Measurements from ENCODE around the gene VWA8.

The VWA8 gene

GRCh38 chr13:41550276-41550675 lies 410.6 kb downstream of the VWA8 start:
- TF ChIP-seq ZFX (IDR thresholded peaks at IDR 0.05): no peak
- TF ChIP-seq CTCF (conservative IDR thresholded peaks at IDR 0.05): no peak
- no peak overlapping the region for H3K27ac ChIP-seq

GRCh38 chr13:41549491-41549890 lies 411.4 kb downstream of the VWA8 start:
- H3K27ac ChIP-seq: no peak overlapping the region
- no peak for TF ChIP-seq ZFX (IDR thresholded peaks at IDR 0.05)
- no peak for TF ChIP-seq CTCF (conservative IDR thresholded peaks at IDR 0.05)

DNA sequence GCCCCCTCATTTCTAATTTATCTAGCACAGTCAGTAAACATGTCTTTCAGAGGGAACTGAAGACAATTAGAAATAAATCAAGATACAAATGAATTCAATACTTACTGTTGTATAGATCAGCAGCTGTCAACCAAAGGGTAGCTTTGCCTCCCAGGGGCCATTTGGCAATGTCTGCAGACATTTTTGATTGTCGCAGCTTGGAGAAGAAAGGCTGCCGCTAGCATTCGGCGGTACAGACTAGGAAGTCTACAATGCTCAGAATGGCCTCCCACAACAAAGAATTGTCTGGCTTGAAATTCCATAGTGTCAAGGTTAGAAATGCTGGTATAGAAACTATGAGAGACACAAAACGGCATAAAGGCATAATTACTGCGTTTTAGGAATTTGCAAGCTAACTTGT lies 412.0 kb downstream of the VWA8 start:
- TF ChIP-seq CTCF (conservative IDR thresholded peaks at IDR 0.05) (no peak), ZFX (IDR thresholded peaks at IDR 0.05) (no peak)
- H3K27ac ChIP-seq: no peak overlapping the region

DNA sequence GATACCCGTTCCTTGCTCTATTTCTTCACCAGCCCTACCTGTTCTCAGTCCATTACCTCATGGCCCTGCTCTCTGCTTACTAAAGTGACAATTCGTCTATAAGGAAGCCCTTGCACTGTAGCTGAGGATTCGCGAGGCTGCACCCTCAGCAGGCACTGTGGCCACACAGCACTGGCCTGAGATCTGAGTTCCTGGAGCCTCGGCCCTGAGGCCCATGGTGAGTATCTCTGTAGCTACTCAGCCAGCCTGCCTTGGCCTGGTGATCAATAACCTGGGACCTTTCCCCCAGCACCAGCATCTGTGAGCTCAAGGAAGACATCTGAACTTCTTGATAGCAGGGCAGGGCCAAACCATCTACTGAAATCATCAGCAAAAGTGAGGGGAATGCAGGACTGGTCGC lies 412.9 kb downstream of the VWA8 start:
- no peak overlapping the region for H3K27ac ChIP-seq
- TF ChIP-seq ZFX (IDR thresholded peaks at IDR 0.05): no peak
- TF ChIP-seq CTCF (conservative IDR thresholded peaks at IDR 0.05): no peak

DNA sequence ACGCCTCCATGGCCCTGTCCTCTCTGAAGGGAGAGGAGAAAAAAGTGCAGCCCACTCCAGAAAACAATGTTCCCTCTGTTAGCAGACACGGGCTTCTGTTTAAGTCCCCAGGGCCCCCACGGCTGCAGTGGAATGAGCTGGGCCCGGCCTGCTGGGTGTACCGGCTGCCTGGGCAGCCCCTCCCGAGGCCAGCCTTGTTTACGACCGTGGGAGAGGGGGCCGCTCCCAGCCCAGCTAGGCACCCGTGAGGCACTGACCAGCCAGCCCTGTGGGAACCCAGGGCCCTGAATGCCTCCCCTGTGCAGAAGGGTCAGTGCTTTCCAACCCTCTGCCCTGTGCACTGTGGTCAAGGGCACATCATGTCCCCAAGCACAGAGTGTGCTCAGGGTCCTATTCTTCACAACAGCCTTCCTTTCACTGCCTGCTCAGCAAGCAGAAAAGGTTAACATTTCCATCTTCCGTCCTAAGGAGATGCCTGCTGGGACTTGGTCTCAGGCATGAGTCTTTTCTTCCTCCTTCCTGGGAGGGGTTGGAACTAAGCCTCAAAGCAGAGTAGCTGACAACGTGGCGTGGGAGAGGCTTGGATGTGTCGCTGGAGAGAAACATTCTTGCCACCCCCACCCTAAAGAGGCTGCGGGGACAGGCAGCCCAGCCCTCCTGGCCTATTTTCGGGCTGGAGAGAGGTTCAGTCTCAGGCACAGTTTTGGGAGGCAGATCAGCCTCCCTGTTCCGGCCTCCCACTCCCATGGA lies 413.5 kb downstream of the VWA8 start:
- H3K27ac ChIP-seq: no peak overlapping the region
- TF ChIP-seq CTCF (conservative IDR thresholded peaks at IDR 0.05) (no peak), ZFX (IDR thresholded peaks at IDR 0.05) (no peak)

GRCh38 chr13:41546372-41547190 lies 414.3 kb downstream of the VWA8 start:
- no peak for TF ChIP-seq CTCF (conservative IDR thresholded peaks at IDR 0.05)
- TF ChIP-seq ZFX (IDR thresholded peaks at IDR 0.05): no peak
- H3K27ac ChIP-seq: no peak overlapping the region

GRCh38 chr13:41545432-41545707 lies 415.5 kb downstream of the VWA8 start:
- TF ChIP-seq CTCF (conservative IDR thresholded peaks at IDR 0.05) (no peak), ZFX (IDR thresholded peaks at IDR 0.05) (no peak)

More at GRCh38 chr13:41545432-41545707, 415.5 kb downstream of the VWA8 start:
- no peak overlapping the region for H3K27ac ChIP-seq

Data from C4-2B (cell line).